Type B pancreatic cell (in vitro differentiated cells): ENCODE data around the gene ESR1. TPM values are rescaled to one million over a fixed set of nuclear protein-coding genes. Genes with fewer than 3 reads are reported as not detected.

Experiments used
- DNase-seq: peaks from one replicate; pipeline ENCODE4 v3.0.0; 2021; ENCODE audit warnings: mixed read lengths; ENCODE audit not compliant: unreplicated experiment; ENCODE audit errors: extremely low spot score
- H3K27ac Mint-ChIP-seq: 2 replicates; pipeline ENCODE4 v1.8.0; 2021; ENCODE audit warnings: mild to moderate bottlenecking, mixed read lengths
- H3K27me3 Mint-ChIP-seq: 2 replicates; pipeline ENCODE4 v1.8.0; 2021; ENCODE audit warnings: mixed read lengths
- H3K36me3 Mint-ChIP-seq: 2 replicates; pipeline ENCODE4 v1.8.0; 2021; ENCODE audit warnings: mixed read lengths
- H3K4me1 Mint-ChIP-seq: one replicate; pipeline ENCODE4 v1.8.0; 2021; ENCODE audit warnings: mixed read lengths; ENCODE audit not compliant: unreplicated experiment
- H3K4me3 Mint-ChIP-seq: 2 replicates; pipeline ENCODE4 v1.8.0; 2021; ENCODE audit warnings: mild to moderate bottlenecking, mixed read lengths
- H3K9me3 Mint-ChIP-seq: 2 replicates; pipeline ENCODE4 v1.8.0; 2021; ENCODE audit warnings: mixed read lengths
- CTCF ChIP-seq: fragments of 200-600 bp; sonication (generic); conservative IDR thresholded peaks from 2 replicates; pipeline ENCODE4 v1.5.0; 2021; ENCODE audit warnings: antibody characterized with exemption, mild to moderate bottlenecking
- total RNA-seq: library from RNA; stranded (reverse); gene quantifications from 2 replicates; pipeline ENCODE4 v1.2.1, GENCODE V29; 2021; ENCODE audit warnings: low replicate concordance

Gene ESR1
- total RNA-seq, 1 donor from 2014 or later, result 0.24 TPM

DNA sequence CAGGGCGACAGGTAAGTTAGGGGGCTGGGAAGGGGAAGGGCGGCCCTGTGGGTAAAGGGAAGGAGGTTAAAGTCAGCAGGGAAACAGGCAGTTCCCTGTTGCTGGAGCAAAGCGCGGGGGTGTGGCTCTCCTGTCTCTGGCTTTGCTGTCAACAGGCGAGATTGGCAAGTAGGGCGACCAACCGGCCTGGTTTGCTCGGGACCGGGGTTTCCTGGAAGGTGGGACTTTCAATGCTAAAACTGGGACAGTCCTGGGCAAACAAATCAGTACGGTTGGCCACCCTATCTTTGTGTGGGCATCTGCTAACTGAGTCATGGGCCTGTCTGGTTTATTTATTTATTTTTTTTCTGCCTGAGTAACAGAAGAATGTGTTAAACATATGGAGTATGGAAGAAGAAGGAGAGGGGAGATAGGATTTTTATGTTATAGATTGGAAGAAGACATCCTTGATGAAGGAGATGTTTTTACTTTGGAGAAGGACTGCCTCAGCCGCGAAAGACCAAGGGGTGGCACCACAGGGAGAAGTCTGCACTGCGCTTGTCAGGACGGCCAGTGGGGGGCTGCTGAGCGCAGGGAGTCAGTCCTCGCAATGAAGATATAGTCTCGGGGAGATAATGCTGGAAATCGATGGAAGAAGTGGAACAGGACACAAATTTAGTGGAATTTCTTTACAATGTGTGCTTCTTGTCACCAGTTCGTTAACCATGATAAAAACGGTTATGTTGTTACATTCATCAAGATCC lies 43.4 kb upstream of the ESR1 start:
- Mint-ChIP-seq H3K4me3 (peak overlapping the region; percentile 71), H3K27me3 (peaks cover 9% of the 10 kb centered on the region), H3K9me3 (no peaks in the 10 kb centered on the region), H3K27ac (peak overlapping the region; percentile 61), H3K4me1 (peaks cover 14% of the 10 kb centered on the region), H3K36me3 (no peaks in the 10 kb centered on the region)
- TF ChIP-seq CTCF, result peak; percentile 75
- DNase-seq, result no peak

GRCh38 chr6:151765444-151765886 lies 42.0 kb upstream of the ESR1 start:
- no peak for DNase-seq
- no peak overlapping the region for H3K4me3 Mint-ChIP-seq
- no peaks in the 10 kb centered on the region for H3K9me3 Mint-ChIP-seq
- peak overlapping the region; percentile 37 for H3K27ac Mint-ChIP-seq
- H3K4me1 Mint-ChIP-seq, result peaks cover 14% of the 10 kb centered on the region
- no peaks in the 10 kb centered on the region for H3K36me3 Mint-ChIP-seq
- peak; percentile 89 for TF ChIP-seq CTCF
- peaks cover 13% of the 10 kb centered on the region for H3K27me3 Mint-ChIP-seq

DNA sequence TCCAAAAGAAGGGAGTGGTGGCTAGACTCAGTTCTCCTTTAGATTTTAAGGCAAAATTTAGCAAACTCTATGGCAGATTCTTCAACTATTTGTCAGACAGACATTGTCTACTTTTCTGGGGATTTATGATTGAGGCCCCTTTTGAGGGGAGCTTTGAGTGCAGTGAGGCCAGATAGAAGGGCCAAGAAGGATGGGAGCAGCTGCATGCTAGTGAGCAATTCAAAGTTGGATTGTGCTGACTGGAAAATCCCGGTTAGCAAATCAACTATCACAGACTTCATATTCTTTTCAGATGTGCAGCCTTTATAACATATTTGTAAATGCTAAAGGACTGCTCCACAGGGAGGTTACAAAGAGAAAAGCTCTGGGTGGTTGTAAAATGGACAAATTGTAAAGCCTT lies 35.0 kb upstream of the ESR1 start:
- TF ChIP-seq CTCF, result no peak
- Mint-ChIP-seq H3K9me3 (peaks cover 5% of the 10 kb centered on the region), H3K4me3 (no peak overlapping the region), H3K27ac (no peak overlapping the region), H3K36me3 (no peaks in the 10 kb centered on the region), H3K27me3 (peaks cover 23% of the 10 kb centered on the region), H3K4me1 (no peaks in the 10 kb centered on the region)
- no peak for DNase-seq

DNA sequence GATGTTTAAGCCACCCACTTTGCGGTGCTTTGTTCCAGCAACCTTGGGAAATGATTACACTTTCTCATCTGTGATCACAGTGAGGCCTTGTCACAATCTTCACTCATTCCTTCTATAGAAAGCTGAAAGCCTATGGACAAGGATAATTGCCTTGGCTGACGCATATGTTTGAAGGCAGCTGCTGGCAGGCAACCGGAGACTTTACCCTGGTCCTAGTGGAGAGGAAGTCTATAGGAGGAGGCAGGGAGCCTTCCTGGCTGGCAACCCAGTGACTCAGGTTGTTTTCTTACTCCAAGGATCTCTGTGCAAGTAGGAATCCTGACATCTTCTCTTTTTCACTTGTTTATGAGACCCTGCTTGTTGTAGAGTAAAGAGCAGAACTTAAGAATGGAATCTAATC lies 34.1 kb upstream of the ESR1 start:
- no peak for DNase-seq
- no peak for TF ChIP-seq CTCF
- peaks cover 5% of the 10 kb centered on the region for H3K9me3 Mint-ChIP-seq
- no peaks in the 10 kb centered on the region for H3K4me1 Mint-ChIP-seq
- H3K27me3 Mint-ChIP-seq, result peaks cover 17% of the 10 kb centered on the region
- no peak overlapping the region for H3K4me3 Mint-ChIP-seq
- no peak overlapping the region for H3K27ac Mint-ChIP-seq
- H3K36me3 Mint-ChIP-seq, result no peaks in the 10 kb centered on the region

DNA sequence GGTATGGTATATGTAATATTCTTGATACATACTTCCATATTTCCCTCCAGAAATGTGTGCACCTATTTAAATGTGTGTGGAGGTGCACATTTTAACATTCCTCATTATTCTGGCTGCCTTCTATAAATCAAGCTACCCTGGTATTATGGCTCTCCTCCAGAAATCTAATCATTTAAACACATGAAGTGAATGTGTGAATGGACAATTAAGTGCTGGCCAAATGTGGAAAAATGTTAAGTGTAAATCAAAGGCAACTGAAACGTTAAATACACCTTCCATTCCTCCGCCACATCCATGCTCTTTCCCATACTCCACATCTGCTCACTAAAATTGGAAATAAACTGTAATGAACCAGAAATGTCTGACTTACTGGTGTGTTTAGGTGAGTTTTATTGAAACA lies 24.9 kb upstream of the ESR1 start:
- no peak for DNase-seq
- TF ChIP-seq CTCF, result no peak
- Mint-ChIP-seq H3K27ac (no peak overlapping the region), H3K4me1 (no peaks in the 10 kb centered on the region), H3K4me3 (no peak overlapping the region), H3K36me3 (no peaks in the 10 kb centered on the region), H3K27me3 (peaks cover 10% of the 10 kb centered on the region), H3K9me3 (peaks cover under 1% of the 10 kb centered on the region)
